NCI-H146 treated with DMSO at 0.1 percent for 48 hours (cell line): ENCODE results near the gene VRK2.
"Not testable (repeated sequence)": the region's sequence is repeated elsewhere in the genome, so short reads cannot be mapped to it uniquely, and the experiment has no call there.

Experiments used
- DNase-seq: peaks from one replicate; lab custom pipeline; 2025; ENCODE audit not compliant: unreplicated experiment; lab: John Stamatoyannopoulos, UW

VRK2 gene

GRCh38 chr2:58106896-58107295 is 60.3 kb downstream of the VRK2 start:
- DNase-seq: no peak

- no peak for DNase-seq
Observed at GRCh38 chr2:58107803-58108710, 61.5 kb downstream of the VRK2 start.

- no peak for DNase-seq
Observed at GRCh38 chr2:58109481-58109880, 62.9 kb downstream of the VRK2 start.

- no peak for DNase-seq
Observed at GRCh38 chr2:58110765-58111164, 64.2 kb downstream of the VRK2 start.

- DNase-seq: not testable (repeated sequence)
Observed at GRCh38 chr2:58113563-58113962, 67.0 kb downstream of the VRK2 start.

- DNase-seq: no peak
Observed at GRCh38 chr2:58120626-58121229, 74.1 kb downstream of the VRK2 start.

GRCh38 chr2:58122040-58122439 is 75.4 kb downstream of the VRK2 start:
- DNase-seq: no peak

GRCh38 chr2:58122540-58122939 is 75.9 kb downstream of the VRK2 start:
- no peak for DNase-seq

- DNase-seq: no peak
Observed at GRCh38 chr2:58127111-58127510, 80.5 kb downstream of the VRK2 start.

- DNase-seq: no peak
Observed at GRCh38 chr2:58130238-58130637, 83.6 kb downstream of the VRK2 start.

GRCh38 chr2:58131191-58132011 is 84.8 kb downstream of the VRK2 start:
- no peak for DNase-seq

- DNase-seq: no peak
Observed at GRCh38 chr2:58133395-58133794, 86.8 kb downstream of the VRK2 start.

- DNase-seq: no peak
Observed at GRCh38 chr2:58135861-58136260, 89.3 kb downstream of the VRK2 start.

- no peak for DNase-seq
Observed at GRCh38 chr2:58137221-58137620, 90.6 kb downstream of the VRK2 start.

GRCh38 chr2:58137856-58138255 is 91.2 kb downstream of the VRK2 start:
- no peak for DNase-seq

GRCh38 chr2:58138396-58139030 is 91.9 kb downstream of the VRK2 start:
- DNase-seq: no peak

GRCh38 chr2:58140508-58141072 is 94.0 kb downstream of the VRK2 start:
- no peak for DNase-seq

GRCh38 chr2:58145769-58146168 is 99.2 kb downstream of the VRK2 start:
- not testable (repeated sequence) for DNase-seq

GRCh38 chr2:58146707-58147106 is 100.1 kb downstream of the VRK2 start:
- DNase-seq: no peak

GRCh38 chr2:58155160-58155778 is 108.7 kb downstream of the VRK2 start:
- DNase-seq: no peak
